Measurements from ENCODE around the gene TEAD1. TPM values are rescaled to one million over a fixed set of nuclear protein-coding genes. Genes with fewer than 3 reads are reported as not detected.

Gene TEAD1
- total and polyA plus RNA-seq, 9 of the 15 experiments (the other 6 are each of a cell fraction or from before 2014, with no cell fraction given), result 1.7 to 17.7 (median 10.8) TPM

DNA sequence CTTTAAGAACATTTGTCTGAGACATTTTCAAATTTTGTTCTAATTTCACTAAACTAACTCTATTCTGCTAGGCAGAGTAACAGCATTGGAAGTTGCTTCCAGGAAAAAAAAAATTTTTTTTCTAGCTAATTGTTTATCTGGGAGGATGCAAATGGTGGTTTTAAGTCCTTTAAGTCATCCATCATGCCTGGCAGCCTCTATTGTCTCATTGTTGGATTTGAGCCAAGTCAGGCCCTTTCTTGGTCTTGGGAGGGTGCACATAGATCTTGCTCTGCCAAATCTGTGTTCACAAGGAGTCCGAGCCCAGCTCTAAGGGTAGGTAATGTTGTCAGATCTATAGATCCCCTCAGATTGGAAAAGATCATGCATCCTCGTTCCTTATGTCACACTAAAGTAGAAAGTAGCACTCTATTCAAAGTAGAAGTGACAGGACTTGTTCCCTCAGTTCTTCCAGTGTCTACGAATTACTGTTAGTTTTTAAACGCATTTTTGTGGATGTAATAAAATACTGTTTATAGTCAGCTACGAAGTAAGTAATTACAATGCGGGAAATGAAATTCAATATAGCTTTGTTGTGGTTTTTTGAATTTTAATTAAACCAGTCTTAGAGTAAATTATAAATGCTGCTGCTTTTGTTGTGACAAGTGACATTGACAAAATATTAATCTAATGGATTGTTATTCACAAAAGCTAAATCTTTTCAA, 168.9 kb downstream of the TEAD1 start (continued):
- TF ChIP-seq, protein P1, sequence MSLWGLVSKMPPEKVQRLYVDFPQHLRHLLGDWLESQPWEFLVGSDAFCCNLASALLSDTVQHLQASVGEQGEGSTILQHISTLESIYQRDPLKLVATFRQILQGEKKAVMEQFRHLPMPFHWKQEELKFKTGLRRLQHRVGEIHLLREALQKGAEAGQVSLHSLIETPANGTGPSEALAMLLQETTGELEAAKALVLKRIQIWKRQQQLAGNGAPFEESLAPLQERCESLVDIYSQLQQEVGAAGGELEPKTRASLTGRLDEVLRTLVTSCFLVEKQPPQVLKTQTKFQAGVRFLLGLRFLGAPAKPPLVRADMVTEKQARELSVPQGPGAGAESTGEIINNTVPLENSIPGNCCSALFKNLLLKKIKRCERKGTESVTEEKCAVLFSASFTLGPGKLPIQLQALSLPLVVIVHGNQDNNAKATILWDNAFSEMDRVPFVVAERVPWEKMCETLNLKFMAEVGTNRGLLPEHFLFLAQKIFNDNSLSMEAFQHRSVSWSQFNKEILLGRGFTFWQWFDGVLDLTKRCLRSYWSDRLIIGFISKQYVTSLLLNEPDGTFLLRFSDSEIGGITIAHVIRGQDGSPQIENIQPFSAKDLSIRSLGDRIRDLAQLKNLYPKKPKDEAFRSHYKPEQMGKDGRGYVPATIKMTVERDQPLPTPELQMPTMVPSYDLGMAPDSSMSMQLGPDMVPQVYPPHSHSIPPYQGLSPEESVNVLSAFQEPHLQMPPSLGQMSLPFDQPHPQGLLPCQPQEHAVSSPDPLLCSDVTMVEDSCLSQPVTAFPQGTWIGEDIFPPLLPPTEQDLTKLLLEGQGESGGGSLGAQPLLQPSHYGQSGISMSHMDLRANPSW (CRISPR knock-in tag; IDR thresholded peaks at IDR 0.05), result no peak
- TF ChIP-seq CGGBP1 (CRISPR knock-in tag; IDR thresholded peaks at IDR 0.05) (no peak), PYGO2 (tag; IDR thresholded peaks at IDR 0.05) (no peak), NFIC (IDR thresholded peaks at IDR 0.05) (peak; percentile 99), NFIX (CRISPR knock-in tag; IDR thresholded peaks at IDR 0.05; ENCODE audit: low read depth) (peak; percentile 29; the same call in 1 of the 2 replicates), ZSCAN29 (IDR thresholded peaks at IDR 0.05) (no peak), NRF1 (conservative IDR thresholded peaks at IDR 0.05 in 1 of 2, IDR thresholded peaks at IDR 0.05 in 1 of 2) (no peak), SLC30A9 (CRISPR knock-in tag; IDR thresholded peaks at IDR 0.05) (no peak), TFAM (CRISPR knock-in tag; conservative IDR thresholded peaks at IDR 0.05) (no peak), NFYB (IDR thresholded peaks at IDR 0.05; ENCODE audit: extremely low read depth, insufficient read length) (no peak), RHOXF2B (CRISPR knock-in tag; conservative IDR thresholded peaks at IDR 0.05) (no peak), ARNT (IDR thresholded peaks at IDR 0.05) (no peak), NKRF (IDR thresholded peaks at IDR 0.05; ENCODE audit: borderline replicate concordance) (no peak), L3MBTL2 (IDR thresholded peaks at IDR 0.05) (no peak), MAZ (CRISPR knock-in tag; conservative IDR thresholded peaks at IDR 0.05 in 1 of 2, IDR thresholded peaks at IDR 0.05 in 1 of 2) (no peak), CHD1 (IDR thresholded peaks at IDR 0.05; ENCODE audit: low read length) (no peak)
- TF ChIP-seq, protein P2, sequence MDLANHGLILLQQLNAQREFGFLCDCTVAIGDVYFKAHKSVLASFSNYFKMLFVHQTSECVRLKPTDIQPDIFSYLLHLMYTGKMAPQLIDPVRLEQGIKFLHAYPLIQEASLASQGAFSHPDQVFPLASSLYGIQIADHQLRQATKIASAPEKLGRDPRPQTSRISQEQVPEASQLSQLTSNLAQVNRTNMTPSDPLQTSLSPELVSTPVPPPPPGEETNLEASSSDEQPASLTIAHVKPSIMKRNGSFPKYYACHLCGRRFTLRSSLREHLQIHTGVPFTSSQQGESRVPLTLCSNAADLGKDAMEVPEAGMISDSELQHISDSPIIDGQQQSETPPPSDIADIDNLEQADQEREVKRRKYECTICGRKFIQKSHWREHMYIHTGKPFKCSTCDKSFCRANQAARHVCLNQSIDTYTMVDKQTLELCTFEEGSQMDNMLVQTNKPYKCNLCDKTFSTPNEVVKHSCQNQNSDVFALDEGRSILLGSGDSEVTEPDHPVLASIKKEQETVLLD (IDR thresholded peaks at IDR 0.05), result no peak
- TF ChIP-seq, protein P3, sequence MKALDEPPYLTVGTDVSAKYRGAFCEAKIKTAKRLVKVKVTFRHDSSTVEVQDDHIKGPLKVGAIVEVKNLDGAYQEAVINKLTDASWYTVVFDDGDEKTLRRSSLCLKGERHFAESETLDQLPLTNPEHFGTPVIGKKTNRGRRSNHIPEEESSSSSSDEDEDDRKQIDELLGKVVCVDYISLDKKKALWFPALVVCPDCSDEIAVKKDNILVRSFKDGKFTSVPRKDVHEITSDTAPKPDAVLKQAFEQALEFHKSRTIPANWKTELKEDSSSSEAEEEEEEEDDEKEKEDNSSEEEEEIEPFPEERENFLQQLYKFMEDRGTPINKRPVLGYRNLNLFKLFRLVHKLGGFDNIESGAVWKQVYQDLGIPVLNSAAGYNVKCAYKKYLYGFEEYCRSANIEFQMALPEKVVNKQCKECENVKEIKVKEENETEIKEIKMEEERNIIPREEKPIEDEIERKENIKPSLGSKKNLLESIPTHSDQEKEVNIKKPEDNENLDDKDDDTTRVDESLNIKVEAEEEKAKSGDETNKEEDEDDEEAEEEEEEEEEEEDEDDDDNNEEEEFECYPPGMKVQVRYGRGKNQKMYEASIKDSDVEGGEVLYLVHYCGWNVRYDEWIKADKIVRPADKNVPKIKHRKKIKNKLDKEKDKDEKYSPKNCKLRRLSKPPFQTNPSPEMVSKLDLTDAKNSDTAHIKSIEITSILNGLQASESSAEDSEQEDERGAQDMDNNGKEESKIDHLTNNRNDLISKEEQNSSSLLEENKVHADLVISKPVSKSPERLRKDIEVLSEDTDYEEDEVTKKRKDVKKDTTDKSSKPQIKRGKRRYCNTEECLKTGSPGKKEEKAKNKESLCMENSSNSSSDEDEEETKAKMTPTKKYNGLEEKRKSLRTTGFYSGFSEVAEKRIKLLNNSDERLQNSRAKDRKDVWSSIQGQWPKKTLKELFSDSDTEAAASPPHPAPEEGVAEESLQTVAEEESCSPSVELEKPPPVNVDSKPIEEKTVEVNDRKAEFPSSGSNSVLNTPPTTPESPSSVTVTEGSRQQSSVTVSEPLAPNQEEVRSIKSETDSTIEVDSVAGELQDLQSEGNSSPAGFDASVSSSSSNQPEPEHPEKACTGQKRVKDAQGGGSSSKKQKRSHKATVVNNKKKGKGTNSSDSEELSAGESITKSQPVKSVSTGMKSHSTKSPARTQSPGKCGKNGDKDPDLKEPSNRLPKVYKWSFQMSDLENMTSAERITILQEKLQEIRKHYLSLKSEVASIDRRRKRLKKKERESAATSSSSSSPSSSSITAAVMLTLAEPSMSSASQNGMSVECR (CRISPR knock-in tag; IDR thresholded peaks at IDR 0.05), result no peak
